Mesendoderm (in vitro differentiated cells): Measurements from ENCODE around the gene TMEM221.
A peak's percentile ranks its signal among the peaks of the same experiment; 100 is the strongest.

Experiments used
- DNase-seq: peaks from one replicate; pipeline ENCODE4 v3.0.0; 2013
- H2AK5ac ChIP-seq: 2 replicates; pipeline ENCODE4 v1.6.1; 2013; ENCODE audit warnings: low read length, inconsistent platforms
- H2BK120ac ChIP-seq: 2 replicates; pipeline ENCODE4 v1.6.1; 2013; ENCODE audit warnings: low read depth, mild to moderate bottlenecking, low read length, moderate library complexity, mixed read lengths
- H2BK15ac ChIP-seq: replicated peaks from 2 replicates; pipeline ENCODE4 v1.6.1; 2013; ENCODE audit warnings: low read depth, mild to moderate bottlenecking, moderate library complexity
- H2BK5ac ChIP-seq: 2 replicates; pipeline ENCODE4 v1.6.1; 2013; ENCODE audit warnings: low read length, inconsistent platforms
- H3K18ac ChIP-seq: 2 replicates; pipeline ENCODE4 v1.6.1; 2013; ENCODE audit warnings: mild to moderate bottlenecking, low read length, mixed read lengths
- H3K23ac ChIP-seq: one replicate; pipeline ENCODE4 v1.6.1; 2013; ENCODE audit warnings: low read length
- H3K27ac ChIP-seq: 2 replicates; pipeline ENCODE4 v1.5.1; 2013; ENCODE audit warnings: low read depth, mild to moderate bottlenecking, inconsistent platforms, low read length, moderate library complexity
- H3K27me3 ChIP-seq: 2 replicates; pipeline ENCODE4 v1.6.1; 2013; ENCODE audit warnings: low read length, control low read depth, mild to moderate bottlenecking, inconsistent platforms; ENCODE audit not compliant: insufficient read depth, poor library complexity
- H3K36me3 ChIP-seq: 2 replicates; pipeline ENCODE4 v1.6.1; 2013; ENCODE audit warnings: low read length, inconsistent platforms; ENCODE audit not compliant: control insufficient read depth, insufficient read depth
- H3K4ac ChIP-seq: one replicate; pipeline ENCODE4 v1.6.1; 2013; ENCODE audit warnings: low read depth, mild to moderate bottlenecking, low read length, moderate library complexity
- H3K4me1 ChIP-seq: 2 replicates; pipeline ENCODE4 v1.6.1; 2013; ENCODE audit warnings: low read depth, low read length, inconsistent platforms; ENCODE audit not compliant: control insufficient read depth
- H3K4me2 ChIP-seq: 2 replicates; pipeline ENCODE4 v1.6.1; 2013; ENCODE audit warnings: low read length
- H3K4me3 ChIP-seq: 2 replicates; pipeline ENCODE4 v1.5.1; 2013; ENCODE audit warnings: mild to moderate bottlenecking, low read length
- H3K56ac ChIP-seq: one replicate; pipeline ENCODE4 v1.6.1; 2013; ENCODE audit warnings: low read length
- H3K79me1 ChIP-seq: 2 replicates; pipeline ENCODE4 v1.6.1; 2013; ENCODE audit warnings: low read length, inconsistent platforms
- H3K79me2 ChIP-seq: 2 replicates; pipeline ENCODE4 v1.6.1; 2013; ENCODE audit warnings: mild to moderate bottlenecking, low read length; ENCODE audit not compliant: control insufficient read depth, insufficient read depth
- H3K9ac ChIP-seq: 2 replicates; pipeline ENCODE4 v1.6.1; 2013; ENCODE audit warnings: low read length, inconsistent platforms
- H4K5ac ChIP-seq: one replicate; pipeline ENCODE4 v1.6.1; 2013; ENCODE audit warnings: low read length
- H4K8ac ChIP-seq: one replicate; pipeline ENCODE4 v1.6.1; 2013; ENCODE audit warnings: low read depth, mild to moderate bottlenecking, control low read depth, low read length, moderate library complexity
- WGBS: extraction: QIAGEN DNeasy Blood & Tissue Kit; methylation state at CpG from one replicate; pipeline ENCODE4 v1.1.7; 2013; ENCODE audit warnings: low lambda C conversion rate, missing lambda C conversion rate; ENCODE audit not compliant: insufficient coverage; ENCODE audit errors: extremely low coverage; 5-methylcytosine and 5-hydroxymethylcytosine counted together

Gene TMEM221

DNA sequence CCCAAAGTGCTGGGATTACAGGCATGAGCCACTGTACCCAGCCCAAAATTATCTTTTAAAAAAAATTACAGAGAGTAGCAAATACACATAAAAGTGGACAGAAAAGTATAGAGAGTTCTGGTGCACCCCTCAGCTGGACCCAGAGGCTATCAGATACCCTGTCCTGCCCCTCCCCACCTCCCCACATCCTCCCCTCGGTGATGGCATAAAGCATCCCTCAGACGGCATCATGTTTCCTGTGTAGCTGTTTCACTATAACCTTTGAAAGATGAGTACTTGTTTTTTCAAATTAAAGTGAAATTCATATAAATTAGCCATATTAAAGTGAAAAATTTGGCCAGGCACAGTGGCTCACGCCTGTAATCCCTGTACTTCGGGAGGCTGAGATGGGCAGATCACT lies 41.9 kb upstream of the TMEM221 start:
- H3K56ac ChIP-seq: no peak overlapping the region
- WGBS: no CpG with 5 or more reads among the region's 4 CpGs
- no peak overlapping the region for H2BK5ac ChIP-seq
- H2AK5ac ChIP-seq: no peak overlapping the region
- H3K4me3 ChIP-seq: no peak overlapping the region
- no peak overlapping the region for H2BK120ac ChIP-seq
- H3K27ac ChIP-seq: no peak overlapping the region
- no peak overlapping the region for H4K8ac ChIP-seq
- DNase-seq: no peak
- H3K27me3 ChIP-seq: no peaks in the 10 kb centered on the region
- no peak overlapping the region for H4K5ac ChIP-seq
- no peak overlapping the region for H3K9ac ChIP-seq
- no peak overlapping the region for H3K4me2 ChIP-seq
- H3K4me1 ChIP-seq: peaks cover 6% of the 10 kb centered on the region
- H3K79me2 ChIP-seq: no peaks in the 10 kb centered on the region
- H3K36me3 ChIP-seq: no peaks in the 10 kb centered on the region
- H3K23ac ChIP-seq: no peak overlapping the region
- no peak overlapping the region for H2BK15ac ChIP-seq
- H3K18ac ChIP-seq: no peak overlapping the region
- H3K4ac ChIP-seq: no peak overlapping the region
- no peaks in the 10 kb centered on the region for H3K79me1 ChIP-seq

DNA sequence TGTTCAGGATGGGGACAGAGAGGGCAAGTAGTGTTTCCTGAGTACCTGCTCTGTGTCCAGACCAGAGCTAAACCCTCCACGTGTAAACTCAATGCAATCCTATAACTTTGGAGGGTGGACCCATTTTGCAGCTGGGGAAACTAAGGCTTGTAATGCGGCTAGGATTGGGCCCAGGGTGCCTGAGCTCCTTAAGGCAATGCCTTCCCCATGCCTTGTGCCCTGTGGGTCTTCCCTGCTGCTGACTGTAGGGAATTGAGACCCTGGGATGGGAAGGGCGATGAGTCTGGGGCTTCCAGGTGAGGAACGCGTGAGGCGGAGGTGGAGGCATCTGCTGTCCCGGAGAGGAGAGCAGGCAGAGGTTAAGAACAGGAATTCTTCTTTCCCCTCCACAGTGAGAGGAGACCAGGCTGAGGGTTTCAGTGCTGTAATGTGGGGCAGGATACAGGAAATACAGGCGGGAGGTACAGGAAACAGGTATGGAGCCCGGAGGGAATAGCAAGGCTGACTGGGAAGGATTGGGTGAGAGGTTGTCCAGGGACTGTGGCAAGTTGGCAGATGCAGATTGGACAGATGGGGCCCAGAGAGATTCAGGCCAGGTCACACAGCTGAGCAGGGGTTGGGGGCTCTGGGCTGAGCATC lies 41.0 kb upstream of the TMEM221 start:
- Histone ChIP-seq H3K36me3 (no peaks in the 10 kb centered on the region), H3K9ac (peak overlapping the region; percentile 10), H2BK5ac (no peak overlapping the region), H3K56ac (no peak overlapping the region), H3K4me2 (no peak overlapping the region), H3K4me3 (no peak overlapping the region), H4K5ac (peak overlapping the region; percentile 91), H3K27me3 (no peaks in the 10 kb centered on the region), H2AK5ac (no peak overlapping the region), H2BK15ac (no peak overlapping the region), H3K4ac (no peak overlapping the region), H2BK120ac (no peak overlapping the region), H3K79me2 (no peaks in the 10 kb centered on the region), H3K23ac (no peak overlapping the region), H3K18ac (no peak overlapping the region), H3K27ac (no peak overlapping the region), H3K79me1 (no peaks in the 10 kb centered on the region), H3K4me1 (peaks cover 6% of the 10 kb centered on the region), H4K8ac (no peak overlapping the region)
- no CpG with 5 or more reads among the region's 9 CpGs for WGBS
- DNase-seq: no peak

DNA sequence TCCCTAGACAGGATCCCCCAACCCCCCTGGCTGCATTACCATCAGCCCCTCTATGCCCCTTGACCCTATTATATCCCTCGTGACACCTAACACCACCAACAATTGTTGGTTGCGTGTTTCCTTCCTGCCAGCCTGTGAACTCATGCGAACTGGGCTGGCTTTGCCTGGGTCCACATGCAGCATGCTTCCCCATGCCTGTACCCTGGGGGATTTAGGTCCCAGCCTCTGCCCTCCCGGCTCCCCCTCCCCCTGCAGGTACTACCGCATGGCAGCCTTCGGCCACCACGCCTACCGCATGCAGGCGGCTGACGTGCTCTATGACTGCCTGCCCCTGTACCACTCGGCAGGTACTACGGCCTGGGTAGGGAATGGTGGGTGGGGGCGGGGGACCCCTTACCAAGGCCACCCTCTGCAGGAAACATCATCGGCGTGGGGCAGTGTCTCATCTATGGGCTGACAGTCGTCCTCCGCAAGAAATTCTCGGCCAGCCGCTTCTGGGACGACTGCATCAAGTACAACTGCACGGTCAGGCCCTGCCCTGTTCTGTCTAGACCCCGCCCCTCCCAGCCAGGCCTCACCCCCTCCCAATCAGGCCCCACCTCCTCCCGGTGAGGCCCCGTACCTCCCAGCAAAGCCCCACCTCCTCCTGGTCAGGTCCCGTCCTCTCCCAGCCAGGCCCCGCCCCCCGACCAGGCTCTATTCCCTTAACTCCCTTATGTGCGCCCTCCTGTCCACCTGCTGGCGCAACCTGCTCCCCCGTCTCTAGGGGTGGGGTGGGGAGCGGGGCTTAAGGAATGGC lies 40.3 kb upstream of the TMEM221 start:
- Histone ChIP-seq H3K27ac (no peak overlapping the region), H3K4me3 (peak overlapping the region; percentile 15), H2BK5ac (no peak overlapping the region), H3K56ac (peak overlapping the region; percentile 71), H3K4me1 (peaks cover 6% of the 10 kb centered on the region), H3K79me1 (no peaks in the 10 kb centered on the region), H3K4ac (no peak overlapping the region), H2AK5ac (peak overlapping the region; percentile 37), H2BK120ac (no peak overlapping the region), H4K5ac (no peak overlapping the region), H4K8ac (no peak overlapping the region), H3K9ac (peak overlapping the region; percentile 42), H3K79me2 (no peaks in the 10 kb centered on the region), H3K4me2 (peak overlapping the region; percentile 87), H2BK15ac (no peak overlapping the region), H3K23ac (peak overlapping the region; percentile 59), H3K36me3 (no peaks in the 10 kb centered on the region), H3K18ac (no peak overlapping the region), H3K27me3 (no peaks in the 10 kb centered on the region)
- DNase-seq: peak; percentile 99
- WGBS: no CpG with 5 or more reads among the region's 31 CpGs

DNA sequence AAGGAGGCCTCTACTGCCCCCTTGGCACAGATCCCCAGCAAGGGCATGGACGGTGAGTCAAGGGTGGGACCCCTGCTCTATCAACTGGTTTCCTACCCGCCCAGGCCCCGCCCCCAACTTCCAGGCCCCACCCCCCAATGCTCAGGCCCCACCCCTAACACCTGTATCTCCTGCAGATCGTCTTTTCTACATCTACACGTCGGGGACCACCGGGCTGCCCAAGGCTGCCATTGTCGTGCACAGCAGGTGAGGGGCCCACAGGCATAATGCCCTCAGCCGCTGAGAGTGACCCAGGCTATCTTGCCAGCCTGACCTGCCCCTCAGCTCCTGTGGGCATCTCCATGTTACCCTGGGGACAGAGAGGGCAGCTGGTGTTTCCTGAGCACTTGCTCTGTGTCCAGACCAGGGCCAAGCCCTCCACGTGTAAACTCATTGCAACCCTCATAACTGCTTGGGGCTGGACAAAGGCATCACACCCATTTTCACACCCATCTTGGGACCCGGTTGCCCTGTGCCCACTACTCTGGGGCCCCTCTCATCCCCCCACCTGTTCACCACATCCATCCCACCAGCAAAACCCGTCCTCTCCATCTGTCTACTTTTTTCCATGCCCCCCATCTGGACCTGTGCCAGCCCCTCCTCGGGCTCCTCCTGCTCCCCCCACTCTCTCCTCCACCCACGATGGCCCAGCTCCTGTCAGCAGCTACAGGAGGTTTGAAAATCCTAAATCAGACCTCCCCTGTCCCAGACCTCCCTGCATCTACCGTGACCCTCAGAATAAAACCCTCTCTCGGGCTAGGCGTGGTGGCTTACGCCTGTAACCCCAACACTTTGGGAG lies 39.0 kb upstream of the TMEM221 start:
- H2AK5ac ChIP-seq: no peak overlapping the region
- H3K23ac ChIP-seq: no peak overlapping the region
- peaks cover 6% of the 10 kb centered on the region for H3K4me1 ChIP-seq
- H3K36me3 ChIP-seq: no peaks in the 10 kb centered on the region
- H3K27ac ChIP-seq: no peak overlapping the region
- H3K56ac ChIP-seq: no peak overlapping the region
- DNase-seq: no peak
- H3K27me3 ChIP-seq: no peaks in the 10 kb centered on the region
- no peak overlapping the region for H4K5ac ChIP-seq
- no peak overlapping the region for H2BK120ac ChIP-seq
- no peak overlapping the region for H3K4me3 ChIP-seq
- no peak overlapping the region for H2BK15ac ChIP-seq
- no peak overlapping the region for H2BK5ac ChIP-seq
- H3K79me1 ChIP-seq: no peaks in the 10 kb centered on the region
- no peaks in the 10 kb centered on the region for H3K79me2 ChIP-seq
- no peak overlapping the region for H3K18ac ChIP-seq
- WGBS: no CpG with 5 or more reads among the region's 18 CpGs
- no peak overlapping the region for H3K9ac ChIP-seq
- no peak overlapping the region for H3K4me2 ChIP-seq
- H4K8ac ChIP-seq: no peak overlapping the region
- no peak overlapping the region for H3K4ac ChIP-seq

DNA sequence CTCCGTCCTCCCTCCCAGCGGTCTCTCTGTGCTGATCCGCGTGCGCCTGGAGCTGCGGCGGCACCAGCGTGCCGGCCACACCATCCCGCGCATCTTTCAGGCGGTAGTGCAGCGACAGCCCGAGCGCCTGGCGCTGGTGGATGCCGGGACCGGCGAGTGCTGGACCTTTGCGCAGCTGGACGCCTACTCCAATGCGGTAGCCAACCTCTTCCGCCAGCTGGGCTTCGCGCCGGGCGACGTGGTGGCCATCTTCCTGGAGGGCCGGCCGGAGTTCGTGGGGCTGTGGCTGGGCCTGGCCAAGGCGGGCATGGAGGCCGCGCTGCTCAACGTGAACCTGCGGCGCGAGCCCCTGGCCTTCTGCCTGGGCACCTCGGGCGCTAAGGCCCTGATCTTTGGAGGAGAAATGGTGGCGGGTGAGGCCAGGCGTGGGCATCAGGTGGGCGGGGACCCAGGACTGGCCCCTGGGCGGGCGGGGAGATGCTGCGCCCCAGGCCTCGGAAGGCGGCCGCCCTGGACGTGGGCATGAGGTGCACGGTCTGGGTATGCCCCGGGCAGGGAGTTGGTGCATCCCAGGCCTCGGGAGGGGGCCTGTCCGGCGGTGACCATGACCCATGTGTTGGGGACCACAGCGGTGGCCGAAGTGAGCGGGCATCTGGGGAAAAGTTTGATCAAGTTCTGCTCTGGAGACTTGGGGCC lies 38.2 kb upstream of the TMEM221 start:
- Histone ChIP-seq H3K56ac (no peak overlapping the region), H3K18ac (no peak overlapping the region), H3K4me3 (no peak overlapping the region), H2BK120ac (no peak overlapping the region), H4K8ac (no peak overlapping the region), H3K27me3 (no peaks in the 10 kb centered on the region), H3K4ac (no peak overlapping the region), H2AK5ac (no peak overlapping the region), H3K79me2 (no peaks in the 10 kb centered on the region), H4K5ac (no peak overlapping the region), H2BK5ac (no peak overlapping the region), H3K27ac (no peak overlapping the region), H3K4me2 (no peak overlapping the region), H3K4me1 (peaks cover 6% of the 10 kb centered on the region), H3K9ac (no peak overlapping the region), H3K79me1 (no peaks in the 10 kb centered on the region), H3K23ac (no peak overlapping the region), H2BK15ac (no peak overlapping the region), H3K36me3 (no peaks in the 10 kb centered on the region)
- WGBS: no CpG with 5 or more reads among the region's 58 CpGs
- no peak for DNase-seq
